H1 (cell line): ENCODE results near the gene ASB4. TPM values are rescaled to one million over a fixed set of nuclear protein-coding genes. Genes with fewer than 3 reads are reported as not detected.
A peak's percentile ranks its signal among the peaks of the same experiment; 100 is the strongest.

Source experiments
- CREB1 ChIP-seq: IDR thresholded peaks from 2 replicates; pipeline ENCODE4 v1.6.1; 2012; ENCODE audit warnings: inconsistent platforms
- EP300 ChIP-seq, 2 experiments: IDR thresholded peaks; 1 replicate in 1 of 2; 2 replicates in 1 of 2; pipeline ENCODE4 v1.6.1; 2011 to 2012; ENCODE audit warnings: low read depth in 2 of 2, low read length in 2 of 2, mild to moderate bottlenecking in 2 of 2, borderline replicate concordance in 1 of 2, inconsistent platforms in 1 of 2, moderate library complexity in 1 of 2
- JUN ChIP-seq: IDR thresholded peaks from 2 replicates; pipeline ENCODE4 v1.6.1; 2011; ENCODE audit warnings: low read depth, mild to moderate bottlenecking, improper control_type of control experiment, low read length
- JUND ChIP-seq: IDR thresholded peaks from 2 replicates; pipeline ENCODE4 v1.6.1; 2011; ENCODE audit warnings: mild to moderate bottlenecking, improper control_type of control experiment, low read length
- SRF ChIP-seq: IDR thresholded peaks from 2 replicates; pipeline ENCODE4 v1.6.1; 2011; ENCODE audit warnings: mild to moderate bottlenecking, low read depth, low read length, moderate library complexity
- polyA plus RNA-seq, 7 experiments: library from polyadenylated mRNA; depleted of rRNA in 3 of 7; stranded (reverse) in 5 of 7; unstranded in 2 of 7; fragments of >200 nt in 5 of 7; fragments of 200-250 nt in 2 of 7; gene quantifications; 1 replicate in 5 of 7; 2 replicates in 1 of 7; 4 replicates in 1 of 7; pipeline versions ENCODE4 v1.2.1 to v1.2.3, GENCODE V29; 2011 to 2013; ENCODE audit warnings: missing spikeins in 2 of 7, mixed read lengths in 2 of 7
- total RNA-seq: library from RNA; stranded (reverse); fragmentation: NEBNext Ultra II Directional; extraction: Animal tissue kit (Norgen Biotek cat#: 25700); gene quantifications from 2 replicates; pipeline ENCODE4 v1.2.1, GENCODE V29; 2021
- TF ChIP-seq, protein P1 (sequence below): fragments of 300-600 bp; sonication (generic); IDR thresholded peaks from 2 replicates; pipeline ENCODE4 v1.7.1; 2012; ENCODE audit warnings: low read length, moderate library complexity, mild to moderate bottlenecking, inconsistent platforms; ENCODE audit not compliant: insufficient replicate concordance
- TF ChIP-seq, protein P2 (sequence below), 3 experiments: IDR thresholded peaks; 1 replicate in 2 of 3; 2 replicates in 1 of 3; pipeline versions ENCODE4 v1.5.1 to v1.6.1; 2011; ENCODE audit warnings: low read length in 3 of 3, mild to moderate bottlenecking in 3 of 3, inconsistent platforms in 2 of 3, low read depth in 1 of 3, moderate library complexity in 1 of 3; ENCODE audit not compliant: insufficient read depth in 1 of 3; ENCODE audit errors: control extremely low read depth in 1 of 3

The ASB4 gene
- total and polyA plus RNA-seq, 2 of the 8 experiments (the other 6 are each of a cell fraction or from before 2014, with no cell fraction given): not detected

DNA sequence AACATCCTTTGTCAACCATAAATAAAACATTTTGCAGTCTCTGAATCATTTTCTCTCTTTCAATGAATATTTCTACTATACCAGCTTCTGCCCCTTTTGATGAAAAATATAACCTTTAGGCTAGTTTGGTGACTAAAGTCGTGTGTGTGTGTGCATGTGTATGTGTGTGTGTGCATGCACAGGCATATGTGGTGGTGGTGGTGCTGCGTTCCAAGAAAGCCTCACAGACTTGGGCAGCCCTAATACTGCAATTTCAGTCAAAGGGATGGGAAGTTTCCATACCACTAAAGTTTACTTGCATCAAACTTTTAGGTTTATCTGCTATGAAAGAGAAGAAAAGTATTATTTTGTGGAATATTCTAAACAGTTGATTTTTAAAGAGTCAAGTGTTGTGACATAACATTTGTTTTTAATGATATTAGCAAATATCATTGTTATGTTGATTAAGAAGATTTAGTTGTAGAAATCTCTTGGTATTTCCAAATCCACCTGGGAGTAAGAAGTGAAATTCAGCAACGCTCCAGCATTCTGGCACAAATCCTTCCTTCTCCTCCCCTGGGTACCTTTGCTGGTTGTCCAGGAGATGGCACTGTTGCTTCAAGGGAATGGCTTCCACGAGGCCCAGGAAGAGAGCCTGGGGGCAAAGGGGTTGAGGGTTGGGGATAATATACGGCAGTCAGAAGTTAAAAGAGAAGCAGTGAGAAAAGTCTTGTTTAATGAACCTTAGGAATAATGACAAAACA lies 41.5 kb downstream of the ASB4 start (continued):
- TF ChIP-seq, protein P1, sequence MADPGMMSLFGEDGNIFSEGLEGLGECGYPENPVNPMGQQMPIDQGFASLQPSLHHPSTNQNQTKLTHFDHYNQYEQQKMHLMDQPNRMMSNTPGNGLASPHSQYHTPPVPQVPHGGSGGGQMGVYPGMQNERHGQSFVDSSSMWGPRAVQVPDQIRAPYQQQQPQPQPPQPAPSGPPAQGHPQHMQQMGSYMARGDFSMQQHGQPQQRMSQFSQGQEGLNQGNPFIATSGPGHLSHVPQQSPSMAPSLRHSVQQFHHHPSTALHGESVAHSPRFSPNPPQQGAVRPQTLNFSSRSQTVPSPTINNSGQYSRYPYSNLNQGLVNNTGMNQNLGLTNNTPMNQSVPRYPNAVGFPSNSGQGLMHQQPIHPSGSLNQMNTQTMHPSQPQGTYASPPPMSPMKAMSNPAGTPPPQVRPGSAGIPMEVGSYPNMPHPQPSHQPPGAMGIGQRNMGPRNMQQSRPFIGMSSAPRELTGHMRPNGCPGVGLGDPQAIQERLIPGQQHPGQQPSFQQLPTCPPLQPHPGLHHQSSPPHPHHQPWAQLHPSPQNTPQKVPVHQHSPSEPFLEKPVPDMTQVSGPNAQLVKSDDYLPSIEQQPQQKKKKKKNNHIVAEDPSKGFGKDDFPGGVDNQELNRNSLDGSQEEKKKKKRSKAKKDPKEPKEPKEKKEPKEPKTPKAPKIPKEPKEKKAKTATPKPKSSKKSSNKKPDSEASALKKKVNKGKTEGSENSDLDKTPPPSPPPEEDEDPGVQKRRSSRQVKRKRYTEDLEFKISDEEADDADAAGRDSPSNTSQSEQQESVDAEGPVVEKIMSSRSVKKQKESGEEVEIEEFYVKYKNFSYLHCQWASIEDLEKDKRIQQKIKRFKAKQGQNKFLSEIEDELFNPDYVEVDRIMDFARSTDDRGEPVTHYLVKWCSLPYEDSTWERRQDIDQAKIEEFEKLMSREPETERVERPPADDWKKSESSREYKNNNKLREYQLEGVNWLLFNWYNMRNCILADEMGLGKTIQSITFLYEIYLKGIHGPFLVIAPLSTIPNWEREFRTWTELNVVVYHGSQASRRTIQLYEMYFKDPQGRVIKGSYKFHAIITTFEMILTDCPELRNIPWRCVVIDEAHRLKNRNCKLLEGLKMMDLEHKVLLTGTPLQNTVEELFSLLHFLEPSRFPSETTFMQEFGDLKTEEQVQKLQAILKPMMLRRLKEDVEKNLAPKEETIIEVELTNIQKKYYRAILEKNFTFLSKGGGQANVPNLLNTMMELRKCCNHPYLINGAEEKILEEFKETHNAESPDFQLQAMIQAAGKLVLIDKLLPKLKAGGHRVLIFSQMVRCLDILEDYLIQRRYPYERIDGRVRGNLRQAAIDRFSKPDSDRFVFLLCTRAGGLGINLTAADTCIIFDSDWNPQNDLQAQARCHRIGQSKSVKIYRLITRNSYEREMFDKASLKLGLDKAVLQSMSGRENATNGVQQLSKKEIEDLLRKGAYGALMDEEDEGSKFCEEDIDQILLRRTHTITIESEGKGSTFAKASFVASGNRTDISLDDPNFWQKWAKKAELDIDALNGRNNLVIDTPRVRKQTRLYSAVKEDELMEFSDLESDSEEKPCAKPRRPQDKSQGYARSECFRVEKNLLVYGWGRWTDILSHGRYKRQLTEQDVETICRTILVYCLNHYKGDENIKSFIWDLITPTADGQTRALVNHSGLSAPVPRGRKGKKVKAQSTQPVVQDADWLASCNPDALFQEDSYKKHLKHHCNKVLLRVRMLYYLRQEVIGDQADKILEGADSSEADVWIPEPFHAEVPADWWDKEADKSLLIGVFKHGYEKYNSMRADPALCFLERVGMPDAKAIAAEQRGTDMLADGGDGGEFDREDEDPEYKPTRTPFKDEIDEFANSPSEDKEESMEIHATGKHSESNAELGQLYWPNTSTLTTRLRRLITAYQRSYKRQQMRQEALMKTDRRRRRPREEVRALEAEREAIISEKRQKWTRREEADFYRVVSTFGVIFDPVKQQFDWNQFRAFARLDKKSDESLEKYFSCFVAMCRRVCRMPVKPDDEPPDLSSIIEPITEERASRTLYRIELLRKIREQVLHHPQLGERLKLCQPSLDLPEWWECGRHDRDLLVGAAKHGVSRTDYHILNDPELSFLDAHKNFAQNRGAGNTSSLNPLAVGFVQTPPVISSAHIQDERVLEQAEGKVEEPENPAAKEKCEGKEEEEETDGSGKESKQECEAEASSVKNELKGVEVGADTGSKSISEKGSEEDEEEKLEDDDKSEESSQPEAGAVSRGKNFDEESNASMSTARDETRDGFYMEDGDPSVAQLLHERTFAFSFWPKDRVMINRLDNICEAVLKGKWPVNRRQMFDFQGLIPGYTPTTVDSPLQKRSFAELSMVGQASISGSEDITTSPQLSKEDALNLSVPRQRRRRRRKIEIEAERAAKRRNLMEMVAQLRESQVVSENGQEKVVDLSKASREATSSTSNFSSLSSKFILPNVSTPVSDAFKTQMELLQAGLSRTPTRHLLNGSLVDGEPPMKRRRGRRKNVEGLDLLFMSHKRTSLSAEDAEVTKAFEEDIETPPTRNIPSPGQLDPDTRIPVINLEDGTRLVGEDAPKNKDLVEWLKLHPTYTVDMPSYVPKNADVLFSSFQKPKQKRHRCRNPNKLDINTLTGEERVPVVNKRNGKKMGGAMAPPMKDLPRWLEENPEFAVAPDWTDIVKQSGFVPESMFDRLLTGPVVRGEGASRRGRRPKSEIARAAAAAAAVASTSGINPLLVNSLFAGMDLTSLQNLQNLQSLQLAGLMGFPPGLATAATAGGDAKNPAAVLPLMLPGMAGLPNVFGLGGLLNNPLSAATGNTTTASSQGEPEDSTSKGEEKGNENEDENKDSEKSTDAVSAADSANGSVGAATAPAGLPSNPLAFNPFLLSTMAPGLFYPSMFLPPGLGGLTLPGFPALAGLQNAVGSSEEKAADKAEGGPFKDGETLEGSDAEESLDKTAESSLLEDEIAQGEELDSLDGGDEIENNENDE: no peak
- TF ChIP-seq EP300 (IDR thresholded peaks at IDR 0.05; ENCODE audit: borderline replicate concordance in 1 of 2, low read depth in 2 of 2, low read length in 2 of 2) (no peak), SRF (no peak), CREB1 (no peak), JUN (no peak), JUND (no peak)
- TF ChIP-seq, protein P2, sequence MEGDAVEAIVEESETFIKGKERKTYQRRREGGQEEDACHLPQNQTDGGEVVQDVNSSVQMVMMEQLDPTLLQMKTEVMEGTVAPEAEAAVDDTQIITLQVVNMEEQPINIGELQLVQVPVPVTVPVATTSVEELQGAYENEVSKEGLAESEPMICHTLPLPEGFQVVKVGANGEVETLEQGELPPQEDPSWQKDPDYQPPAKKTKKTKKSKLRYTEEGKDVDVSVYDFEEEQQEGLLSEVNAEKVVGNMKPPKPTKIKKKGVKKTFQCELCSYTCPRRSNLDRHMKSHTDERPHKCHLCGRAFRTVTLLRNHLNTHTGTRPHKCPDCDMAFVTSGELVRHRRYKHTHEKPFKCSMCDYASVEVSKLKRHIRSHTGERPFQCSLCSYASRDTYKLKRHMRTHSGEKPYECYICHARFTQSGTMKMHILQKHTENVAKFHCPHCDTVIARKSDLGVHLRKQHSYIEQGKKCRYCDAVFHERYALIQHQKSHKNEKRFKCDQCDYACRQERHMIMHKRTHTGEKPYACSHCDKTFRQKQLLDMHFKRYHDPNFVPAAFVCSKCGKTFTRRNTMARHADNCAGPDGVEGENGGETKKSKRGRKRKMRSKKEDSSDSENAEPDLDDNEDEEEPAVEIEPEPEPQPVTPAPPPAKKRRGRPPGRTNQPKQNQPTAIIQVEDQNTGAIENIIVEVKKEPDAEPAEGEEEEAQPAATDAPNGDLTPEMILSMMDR (IDR thresholded peaks at IDR 0.05; ENCODE audit: control extremely low read depth in 1 of 3, insufficient read depth in 1 of 3, low read depth in 1 of 3, low read length in 3 of 3): peak; percentile 83 to 94 (median 86)
